A673 (cell line): ENCODE data around the gene PLIN4. TPM values are rescaled to one million over a fixed set of nuclear protein-coding genes. Genes with fewer than 3 reads are reported as not detected.

ENCODE experiments used
- BruUV-seq: library from RNA; stranded (reverse); fragments of 400-500 nt; replicated peaks from 2 replicates; lab custom pipeline; 2021; lab: Mats Ljungman, UMichigan
- CTCF ChIA-PET: fragments of 300-600 bp; sonication (Branson Sonifier 250); formaldehyde crosslinking; loops from one replicate; lab custom pipeline; 2022; ENCODE audit warnings: antibody characterized with exemption; lab: Charles Lee
- POLR2A ChIA-PET: fragments of 300-600 bp; sonication (Branson Sonifier 250); formaldehyde crosslinking; loops from one replicate; lab custom pipeline; 2022; ENCODE audit warnings: antibody characterized with exemption; ENCODE audit not compliant: low non-redundant PET; lab: Charles Lee
- DNase-seq: peaks from one replicate; pipeline ENCODE4 v3.0.0-alpha.2; 2015; ENCODE audit warnings: low spot score
- H3K27ac ChIP-seq: fragments of 200-600 bp; sonication (generic); 2 replicates; pipeline ENCODE4 v1.5.1; 2016; ENCODE audit warnings: mixed run types, low read depth, mild to moderate bottlenecking, mixed read lengths, antibody characterized with exemption, low read length; ENCODE audit not compliant: poor library complexity, severe bottlenecking
- H3K27me3 ChIP-seq: fragments of 200-600 bp; sonication (generic); replicated peaks from 2 replicates; pipeline ENCODE4 v1.6.1; 2017; ENCODE audit warnings: mixed run types, low read depth, mild to moderate bottlenecking, mixed read lengths, antibody characterized with exemption, low read length; ENCODE audit not compliant: insufficient read depth, poor library complexity
- H3K36me3 ChIP-seq: fragments of 200-600 bp; sonication (generic); 2 replicates; pipeline ENCODE4 v1.6.1; 2016; ENCODE audit warnings: mixed run types, mild to moderate bottlenecking, mixed read lengths, antibody characterized with exemption, low read length; ENCODE audit not compliant: insufficient read depth, poor library complexity, severe bottlenecking
- H3K4me1 ChIP-seq: fragments of 200-600 bp; sonication (generic); 2 replicates; pipeline ENCODE4 v1.6.1; 2017; ENCODE audit warnings: mixed run types, mild to moderate bottlenecking, mixed read lengths, antibody characterized with exemption, low read length; ENCODE audit not compliant: insufficient read depth, poor library complexity, severe bottlenecking
- H3K4me3 ChIP-seq: fragments of 200-600 bp; sonication (generic); 2 replicates; pipeline ENCODE4 v1.5.1; 2016; ENCODE audit warnings: low read depth, mixed run types, mild to moderate bottlenecking, mixed read lengths, low read length; ENCODE audit not compliant: poor library complexity, severe bottlenecking
- H3K9me3 ChIP-seq: fragments of 200-600 bp; sonication (generic); 2 replicates; pipeline ENCODE4 v1.6.1; 2016; ENCODE audit warnings: mixed run types, low read depth, mild to moderate bottlenecking, mixed read lengths, antibody characterized with exemption, low read length; ENCODE audit not compliant: poor library complexity, severe bottlenecking
- EZH2 ChIP-seq: fragments of 200-600 bp; sonication (generic); IDR thresholded peaks from 2 replicates; pipeline ENCODE4 v1.6.1; 2017; ENCODE audit warnings: borderline replicate concordance, low read depth, mild to moderate bottlenecking, mixed read lengths, antibody characterized with exemption, low read length; ENCODE audit not compliant: poor library complexity, severe bottlenecking
- intact Hi-C: fragments of 100-400 bp; cut with micrococcal nuclease; formaldehyde crosslinking; loops from one replicate; pipeline ENCODE4 v1.10.0; 2022; ENCODE audit not compliant: unreplicated experiment
- total RNA-seq: library from RNA; stranded (reverse); gene quantifications from 2 replicates; pipeline ENCODE4 v1.2.3, GENCODE V29; 2021
- TF ChIP-seq, protein P1 (sequence below): fragments of 300-800, 200-600 bp; sonication (generic); conservative IDR thresholded peaks from 2 replicates; pipeline ENCODE4 v1.5.1; 2017; ENCODE audit warnings: low read depth, mild to moderate bottlenecking, antibody characterized with exemption, low read length, moderate library complexity, mixed read lengths

The PLIN4 gene
- total RNA-seq, 1 experiment from 2014 or later, result 1.0 TPM

- TF ChIP-seq EZH2, result no peak
- TF ChIP-seq, protein P1, sequence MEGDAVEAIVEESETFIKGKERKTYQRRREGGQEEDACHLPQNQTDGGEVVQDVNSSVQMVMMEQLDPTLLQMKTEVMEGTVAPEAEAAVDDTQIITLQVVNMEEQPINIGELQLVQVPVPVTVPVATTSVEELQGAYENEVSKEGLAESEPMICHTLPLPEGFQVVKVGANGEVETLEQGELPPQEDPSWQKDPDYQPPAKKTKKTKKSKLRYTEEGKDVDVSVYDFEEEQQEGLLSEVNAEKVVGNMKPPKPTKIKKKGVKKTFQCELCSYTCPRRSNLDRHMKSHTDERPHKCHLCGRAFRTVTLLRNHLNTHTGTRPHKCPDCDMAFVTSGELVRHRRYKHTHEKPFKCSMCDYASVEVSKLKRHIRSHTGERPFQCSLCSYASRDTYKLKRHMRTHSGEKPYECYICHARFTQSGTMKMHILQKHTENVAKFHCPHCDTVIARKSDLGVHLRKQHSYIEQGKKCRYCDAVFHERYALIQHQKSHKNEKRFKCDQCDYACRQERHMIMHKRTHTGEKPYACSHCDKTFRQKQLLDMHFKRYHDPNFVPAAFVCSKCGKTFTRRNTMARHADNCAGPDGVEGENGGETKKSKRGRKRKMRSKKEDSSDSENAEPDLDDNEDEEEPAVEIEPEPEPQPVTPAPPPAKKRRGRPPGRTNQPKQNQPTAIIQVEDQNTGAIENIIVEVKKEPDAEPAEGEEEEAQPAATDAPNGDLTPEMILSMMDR, result no peak
- BruUV-seq, result no TSS peak
- ChIA-PET CTCF (interaction anchor here (0.6 to 0.8 kb wide), 2 partner anchors 18 to 36 kb away, joined by 4 read pairs; no protein-coding TSS in a partner anchor), POLR2A (no interaction called here)
- no peak overlapping the region for H3K27ac ChIP-seq
- intact Hi-C loops, result no loop called here
- H3K4me3 ChIP-seq, result no peak overlapping the region
- no peaks in the 10 kb centered on the region for H3K27me3 ChIP-seq
- H3K4me1 ChIP-seq, result no peaks in the 10 kb centered on the region
- peaks cover 3% of the 10 kb centered on the region for H3K36me3 ChIP-seq
- no peaks in the 10 kb centered on the region for H3K9me3 ChIP-seq
- DNase-seq, result no peak
Observed at GRCh38 chr19:4507150-4507452, 11.2 kb downstream of the PLIN4 start.

DNA sequence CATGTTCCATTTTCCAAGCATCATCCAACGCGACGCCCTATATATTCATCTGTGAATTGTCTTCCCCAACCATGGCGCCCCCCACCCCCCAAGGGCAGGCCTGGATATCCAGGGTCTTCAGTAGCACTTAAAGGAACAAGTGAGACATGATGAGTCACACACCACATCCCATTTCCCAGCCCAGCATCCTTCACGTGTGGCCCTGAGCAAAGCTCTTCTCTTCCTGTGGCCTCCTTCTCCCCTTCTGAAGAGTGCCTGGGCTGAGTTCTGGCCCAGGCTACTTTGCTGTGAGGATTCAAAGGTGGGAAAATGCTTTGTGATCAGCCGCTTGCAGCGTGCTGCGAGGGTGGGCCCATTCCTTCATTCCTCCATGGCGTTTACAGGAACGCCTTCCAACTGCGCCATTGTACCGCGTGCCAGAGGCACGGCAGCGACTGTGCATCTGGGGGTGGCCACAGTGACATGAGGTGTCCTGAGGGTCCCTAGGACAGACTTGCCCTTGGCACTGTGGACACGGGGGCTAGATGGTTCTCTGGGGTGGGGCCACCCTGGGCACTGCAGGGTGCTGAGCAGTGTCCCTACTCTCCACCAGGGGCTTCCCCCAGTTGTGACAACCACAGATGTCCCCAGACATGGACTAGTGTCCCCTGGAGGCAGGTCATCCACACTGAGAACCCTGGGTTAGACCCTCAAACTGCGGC, 11.7 kb downstream of the PLIN4 start:
- H3K27me3 ChIP-seq, result no peaks in the 10 kb centered on the region
- intact Hi-C loops, result no loop called here
- CTCF ChIA-PET, result interaction anchor here (0.6 to 0.7 kb wide), 2 partner anchors 9 to 36 kb away, joined by 3 to 4 read pairs; no protein-coding TSS in a partner anchor
- H3K4me1 ChIP-seq, result no peaks in the 10 kb centered on the region
- H3K9me3 ChIP-seq, result no peaks in the 10 kb centered on the region
- POLR2A ChIA-PET, result no interaction called here
- H3K4me3 ChIP-seq, result no peak overlapping the region
- BruUV-seq, result no TSS peak
- TF ChIP-seq, protein P1, result no peak
- no peak for TF ChIP-seq EZH2
- H3K36me3 ChIP-seq, result peaks cover 6% of the 10 kb centered on the region
- DNase-seq, result no peak
- no peak overlapping the region for H3K27ac ChIP-seq

- CTCF ChIA-PET, result no interaction called here
- Histone ChIP-seq H3K9me3 (no peaks in the 10 kb centered on the region), H3K4me1 (no peaks in the 10 kb centered on the region), H3K4me3 (no peak overlapping the region), H3K27ac (no peak overlapping the region), H3K27me3 (no peaks in the 10 kb centered on the region), H3K36me3 (peaks cover 6% of the 10 kb centered on the region)
- POLR2A ChIA-PET, result no interaction called here
- no peak for DNase-seq
- BruUV-seq, result no TSS peak
- intact Hi-C loops, result no loop called here
- TF ChIP-seq, protein P1, result no peak
- TF ChIP-seq EZH2, result no peak
Observed at GRCh38 chr19:4505570-4506448, 12.5 kb downstream of the PLIN4 start.
